Left ventricle myocardium inferior (tissue), 1 donor: ENCODE measurements around the gene KCTD8. TPM values are rescaled to one million over a fixed set of nuclear protein-coding genes. Genes with fewer than 3 reads are reported as not detected.

Experiments used
- DNase-seq: peaks from one replicate; pipeline ENCODE4 v3.0.0-alpha.2; 2020
- H3K27ac ChIP-seq: fragments of 200-600 bp; replicated peaks from 2 replicates; pipeline ENCODE4 v1.8.0; 2021
- H3K27me3 ChIP-seq: fragments of 200-600 bp; 2 replicates; pipeline ENCODE4 v1.8.0; 2021; ENCODE audit warnings: low read depth
- H3K36me3 ChIP-seq: fragments of 200-600 bp; 2 replicates; pipeline ENCODE4 v1.8.0; 2021
- H3K4me1 ChIP-seq: fragments of 200-600 bp; 2 replicates; pipeline ENCODE4 v1.8.0; 2021
- H3K4me3 ChIP-seq: fragments of 200-600 bp; 2 replicates; pipeline ENCODE4 v1.8.0; 2021; ENCODE audit warnings: mild to moderate bottlenecking, moderate library complexity
- H3K9me3 ChIP-seq: fragments of 200-600 bp; replicated peaks from 2 replicates; pipeline ENCODE4 v1.8.0; 2021
- intact Hi-C: fragments of 100-400 bp; cut with micrococcal nuclease; formaldehyde crosslinking; loops from one replicate; pipeline ENCODE4 v1.11.0; 2022
- total RNA-seq: library from RNA; stranded (reverse); fragmentation: NEBNext Ultra II Directional; extraction: Animal tissue kit (Norgen Biotek cat#: 25700); gene quantifications from one replicate; pipeline ENCODE4 v1.2.1, GENCODE V29; 2021
- TF ChIP-seq, protein P1 (sequence below): fragments of 200-600 bp; IDR thresholded peaks from 2 replicates; pipeline ENCODE4 v1.8.0; 2021; ENCODE audit warnings: antibody characterized with exemption, mild to moderate bottlenecking, borderline replicate concordance
- donor health status: DM: no; HTN: yes; CAD: no; lungs with severe emphysema.

Gene KCTD8
- total RNA-seq, 1 donor from 2014 or later, result 0.14 TPM

DNA sequence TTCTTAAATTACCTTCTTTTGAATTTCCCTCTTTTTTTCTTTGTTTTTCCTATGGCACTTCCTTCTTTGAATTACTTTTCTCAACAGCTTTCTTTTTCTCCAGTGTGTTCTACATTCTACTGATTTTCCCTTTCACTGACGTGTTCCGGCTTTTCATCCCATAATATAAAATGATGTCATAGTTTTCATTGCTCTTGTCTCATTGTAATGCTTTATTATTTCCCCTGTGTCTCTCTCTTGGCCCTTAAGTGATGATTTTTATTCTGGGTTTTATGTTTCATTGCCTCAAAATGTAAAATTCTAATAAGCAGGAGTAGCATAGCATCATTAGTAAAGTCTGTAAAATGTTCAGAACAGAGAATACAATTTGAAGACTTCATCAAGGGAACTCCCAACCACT, 299.3 kb downstream of the KCTD8 start:
- intact Hi-C loops, result no loop called here
- TF ChIP-seq, protein P1, sequence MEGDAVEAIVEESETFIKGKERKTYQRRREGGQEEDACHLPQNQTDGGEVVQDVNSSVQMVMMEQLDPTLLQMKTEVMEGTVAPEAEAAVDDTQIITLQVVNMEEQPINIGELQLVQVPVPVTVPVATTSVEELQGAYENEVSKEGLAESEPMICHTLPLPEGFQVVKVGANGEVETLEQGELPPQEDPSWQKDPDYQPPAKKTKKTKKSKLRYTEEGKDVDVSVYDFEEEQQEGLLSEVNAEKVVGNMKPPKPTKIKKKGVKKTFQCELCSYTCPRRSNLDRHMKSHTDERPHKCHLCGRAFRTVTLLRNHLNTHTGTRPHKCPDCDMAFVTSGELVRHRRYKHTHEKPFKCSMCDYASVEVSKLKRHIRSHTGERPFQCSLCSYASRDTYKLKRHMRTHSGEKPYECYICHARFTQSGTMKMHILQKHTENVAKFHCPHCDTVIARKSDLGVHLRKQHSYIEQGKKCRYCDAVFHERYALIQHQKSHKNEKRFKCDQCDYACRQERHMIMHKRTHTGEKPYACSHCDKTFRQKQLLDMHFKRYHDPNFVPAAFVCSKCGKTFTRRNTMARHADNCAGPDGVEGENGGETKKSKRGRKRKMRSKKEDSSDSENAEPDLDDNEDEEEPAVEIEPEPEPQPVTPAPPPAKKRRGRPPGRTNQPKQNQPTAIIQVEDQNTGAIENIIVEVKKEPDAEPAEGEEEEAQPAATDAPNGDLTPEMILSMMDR, result no peak
- Histone ChIP-seq H3K9me3 (peaks cover 22% of the 10 kb centered on the region), H3K4me1 (no peaks in the 10 kb centered on the region), H3K27me3 (no peaks in the 10 kb centered on the region), H3K27ac (no peak overlapping the region), H3K4me3 (no peak overlapping the region), H3K36me3 (no peaks in the 10 kb centered on the region)
- DNase-seq, result no peak

DNA sequence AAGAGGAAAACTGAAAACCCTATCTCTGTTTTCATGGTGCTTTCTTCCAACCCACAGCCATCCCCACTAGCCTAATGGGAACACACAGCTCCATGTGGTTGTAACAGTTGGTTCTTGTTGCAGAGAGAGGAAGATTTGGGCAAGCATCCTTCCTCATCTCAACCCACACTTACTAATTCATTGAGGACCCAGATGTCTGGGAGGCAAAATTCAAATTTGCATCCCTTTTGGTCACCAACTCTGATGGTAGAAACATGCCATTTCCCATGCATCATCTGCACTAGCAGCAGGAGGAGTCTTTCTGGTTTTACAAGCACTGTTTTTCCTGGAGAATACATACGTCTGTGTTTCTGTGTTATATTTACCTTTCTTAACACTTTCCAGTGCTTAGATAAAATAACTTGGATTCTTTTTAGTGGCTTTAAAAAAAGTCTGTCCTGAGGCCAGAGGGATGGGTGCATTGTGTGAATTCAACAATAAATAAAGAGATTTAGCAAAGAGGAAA, 301.0 kb downstream of the KCTD8 start:
- no peaks in the 10 kb centered on the region for H3K36me3 ChIP-seq
- H3K4me3 ChIP-seq, result no peak overlapping the region
- peaks cover 33% of the 10 kb centered on the region for H3K9me3 ChIP-seq
- intact Hi-C loops, result no loop called here
- no peak overlapping the region for H3K27ac ChIP-seq
- TF ChIP-seq, protein P1, result no peak
- no peak for DNase-seq
- H3K4me1 ChIP-seq, result no peaks in the 10 kb centered on the region
- H3K27me3 ChIP-seq, result no peaks in the 10 kb centered on the region

DNA sequence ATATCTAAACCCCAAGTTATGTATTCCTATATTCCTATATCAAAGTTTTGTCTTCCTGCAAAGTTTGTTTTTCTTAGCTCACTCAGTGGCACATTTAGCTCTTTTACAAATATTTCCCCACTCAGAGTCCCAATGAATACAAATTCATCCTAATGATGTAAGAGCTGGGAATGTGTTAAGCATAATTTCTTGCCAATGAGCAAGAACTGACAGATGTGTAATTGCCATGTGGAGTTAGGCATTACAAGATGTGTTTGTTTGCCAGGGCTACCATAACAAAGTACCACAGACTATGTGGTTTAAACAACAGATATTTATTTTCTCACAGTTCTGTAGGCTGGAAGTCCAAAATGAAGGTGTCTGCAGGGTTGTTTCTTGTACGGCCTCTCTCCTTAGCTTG, 302.1 kb downstream of the KCTD8 start:
- no peaks in the 10 kb centered on the region for H3K27me3 ChIP-seq
- TF ChIP-seq, protein P1, result no peak
- intact Hi-C loops, result no loop called here
- H3K27ac ChIP-seq, result no peak overlapping the region
- peaks cover 34% of the 10 kb centered on the region for H3K9me3 ChIP-seq
- H3K4me3 ChIP-seq, result no peak overlapping the region
- no peaks in the 10 kb centered on the region for H3K4me1 ChIP-seq
- H3K36me3 ChIP-seq, result no peaks in the 10 kb centered on the region
- no peak for DNase-seq

DNA sequence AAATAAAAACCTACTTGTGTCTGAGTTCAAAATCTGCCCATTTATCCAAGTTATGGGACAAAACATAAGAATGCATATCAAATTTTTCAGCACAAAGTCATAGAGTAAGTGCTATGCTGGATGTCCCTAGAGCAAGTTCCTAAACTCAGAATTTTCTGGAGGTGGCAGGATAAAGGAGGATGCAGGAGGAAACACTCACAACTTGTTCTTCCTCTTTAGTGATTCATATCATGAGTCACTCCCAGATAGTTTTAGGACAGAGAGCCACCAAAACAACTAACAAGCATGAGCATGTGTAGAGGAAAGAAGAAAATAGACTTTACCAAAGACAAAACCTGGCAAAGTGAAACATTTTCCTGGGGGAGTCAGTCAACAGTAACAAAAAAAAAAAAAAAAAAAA, 302.7 kb downstream of the KCTD8 start:
- DNase-seq, result no peak
- no peaks in the 10 kb centered on the region for H3K36me3 ChIP-seq
- TF ChIP-seq, protein P1, result no peak
- H3K27me3 ChIP-seq, result no peaks in the 10 kb centered on the region
- intact Hi-C loops, result no loop called here
- H3K4me3 ChIP-seq, result no peak overlapping the region
- H3K9me3 ChIP-seq, result peaks cover 34% of the 10 kb centered on the region
- no peak overlapping the region for H3K27ac ChIP-seq
- H3K4me1 ChIP-seq, result no peaks in the 10 kb centered on the region

DNA sequence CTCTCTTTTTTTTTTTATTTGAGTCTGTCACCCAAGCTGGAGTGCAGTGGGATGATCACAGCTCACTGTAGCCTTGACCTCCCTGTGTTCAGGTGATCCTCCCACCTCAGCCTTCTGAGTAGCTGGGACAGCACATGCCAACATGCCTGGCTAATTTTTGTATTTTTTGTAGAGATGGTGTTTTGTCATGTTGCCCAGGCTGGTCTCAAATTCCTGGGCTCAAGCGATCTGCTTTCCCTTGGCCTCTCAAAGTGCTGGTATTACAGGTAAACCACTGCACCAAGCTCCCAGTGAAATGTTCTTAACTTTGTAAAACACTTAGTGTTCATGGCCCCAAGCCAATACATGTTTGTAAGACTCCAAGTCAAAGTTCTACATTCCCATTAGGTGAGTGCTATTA, 316.1 kb downstream of the KCTD8 start:
- no peaks in the 10 kb centered on the region for H3K27me3 ChIP-seq
- H3K36me3 ChIP-seq, result no peaks in the 10 kb centered on the region
- H3K27ac ChIP-seq, result no peak overlapping the region
- intact Hi-C loops, result no loop called here
- DNase-seq, result no peak
- H3K9me3 ChIP-seq, result peaks cover 14% of the 10 kb centered on the region
- H3K4me3 ChIP-seq, result no peak overlapping the region
- TF ChIP-seq, protein P1, result no peak
- no peaks in the 10 kb centered on the region for H3K4me1 ChIP-seq

Other genes with a start within 250 kb of the KCTD8 start
- gene YIPF7, start 202.8 kb upstream of the KCTD8 start, total RNA-seq, result 1.4 TPM
- gene GUF1, start 229.6 kb upstream of the KCTD8 start, total RNA-seq, result 22.4 TPM